Central memory CD4-positive, alpha-beta T cell (primary cell): ENCODE measurements around the gene PPM1L.

Experiments
- DNase-seq: peaks from one replicate; pipeline ENCODE4 v3.0.0; 2022

Gene PPM1L

GRCh38 chr3:160810362-160811236 is 54.6 kb downstream of the PPM1L start:
- DNase-seq, result no peak

- DNase-seq, result no peak
These were observed 55.2 kb downstream of the PPM1L start for GRCh38 chr3:160811237-160811548.

- no peak for DNase-seq
These were observed 56.3 kb downstream of the PPM1L start for GRCh38 chr3:160812304-160812703.

GRCh38 chr3:160815280-160815679 is 59.2 kb downstream of the PPM1L start:
- no peak for DNase-seq

- DNase-seq, result no peak
These were observed 64.0 kb downstream of the PPM1L start for GRCh38 chr3:160820022-160820421.

- DNase-seq, result no peak
These were observed 64.4 kb downstream of the PPM1L start for GRCh38 chr3:160820430-160820829.

GRCh38 chr3:160822936-160823335 is 66.9 kb downstream of the PPM1L start:
- DNase-seq, result no peak

- DNase-seq, result no peak
These were observed 69.3 kb downstream of the PPM1L start for GRCh38 chr3:160825311-160825800.

- DNase-seq, result no peak
These were observed 70.4 kb downstream of the PPM1L start for GRCh38 chr3:160826408-160826807.

- no peak for DNase-seq
These were observed 71.0 kb downstream of the PPM1L start for GRCh38 chr3:160826991-160827390.

GRCh38 chr3:160827516-160827915 is 71.5 kb downstream of the PPM1L start:
- DNase-seq, result no peak

GRCh38 chr3:160828880-160829279 is 72.8 kb downstream of the PPM1L start:
- DNase-seq, result no peak

- DNase-seq, result no peak
These were observed 73.5 kb downstream of the PPM1L start for GRCh38 chr3:160829486-160830009.

- DNase-seq, result no peak
These were observed 74.8 kb downstream of the PPM1L start for GRCh38 chr3:160830796-160831195.

- DNase-seq, result no peak
These were observed 75.4 kb downstream of the PPM1L start for GRCh38 chr3:160831401-160831800.

- DNase-seq, result no peak
These were observed 81.5 kb downstream of the PPM1L start for GRCh38 chr3:160837394-160837980.

- DNase-seq, result no peak
These were observed 84.6 kb downstream of the PPM1L start for GRCh38 chr3:160840590-160840989.

GRCh38 chr3:160841455-160841854 is 85.4 kb downstream of the PPM1L start:
- DNase-seq, result no peak

- no peak for DNase-seq
These were observed 86.3 kb downstream of the PPM1L start for GRCh38 chr3:160842021-160843005.

GRCh38 chr3:160851629-160852210 is 95.7 kb downstream of the PPM1L start:
- DNase-seq, result no peak

- no peak for DNase-seq
These were observed 96.8 kb downstream of the PPM1L start for GRCh38 chr3:160852856-160853255.

GRCh38 chr3:160856450-160856849 is 100.4 kb downstream of the PPM1L start:
- no peak for DNase-seq
